Neural crest cell (in vitro differentiated cells): Measurements from ENCODE around the gene ACP3. TPM values are rescaled to one million over a fixed set of nuclear protein-coding genes. Genes with fewer than 3 reads are reported as not detected.

Source experiments
- DNase-seq: peaks from one replicate; pipeline ENCODE4 v3.0.0; 2021; ENCODE audit warnings: low read depth, mixed read lengths, low spot score
- H3K27ac Mint-ChIP-seq: one replicate; pipeline ENCODE4 v1.8.0; 2021; ENCODE audit warnings: mild to moderate bottlenecking, mixed read lengths; ENCODE audit not compliant: unreplicated experiment
- H3K27me3 Mint-ChIP-seq: 2 replicates; pipeline ENCODE4 v1.8.0; 2021; ENCODE audit warnings: low read depth, mild to moderate bottlenecking, mixed read lengths
- H3K36me3 Mint-ChIP-seq: 2 replicates; pipeline ENCODE4 v1.8.0; 2021; ENCODE audit warnings: low read depth, mild to moderate bottlenecking, mixed read lengths
- H3K4me1 Mint-ChIP-seq: 2 replicates; pipeline ENCODE4 v1.8.0; 2021; ENCODE audit warnings: mixed read lengths
- H3K4me3 Mint-ChIP-seq: one replicate; pipeline ENCODE4 v1.8.0; 2021; ENCODE audit warnings: mild to moderate bottlenecking, mixed read lengths
- H3K9me3 Mint-ChIP-seq: 2 replicates; pipeline ENCODE4 v1.8.0; 2021; ENCODE audit warnings: mixed read lengths
- total RNA-seq: library from RNA; stranded (reverse); gene quantifications from 2 replicates; pipeline ENCODE4 v1.2.1, GENCODE V29; 2021
- TF ChIP-seq, protein P1 (sequence below): fragments of 200-600 bp; sonication (generic); conservative IDR thresholded peaks from 2 replicates; pipeline ENCODE4 v1.5.0; 2021; ENCODE audit warnings: antibody characterized with exemption, mild to moderate bottlenecking

Gene ACP3
- total RNA-seq, 1 donor from 2014 or later: not detected

DNA sequence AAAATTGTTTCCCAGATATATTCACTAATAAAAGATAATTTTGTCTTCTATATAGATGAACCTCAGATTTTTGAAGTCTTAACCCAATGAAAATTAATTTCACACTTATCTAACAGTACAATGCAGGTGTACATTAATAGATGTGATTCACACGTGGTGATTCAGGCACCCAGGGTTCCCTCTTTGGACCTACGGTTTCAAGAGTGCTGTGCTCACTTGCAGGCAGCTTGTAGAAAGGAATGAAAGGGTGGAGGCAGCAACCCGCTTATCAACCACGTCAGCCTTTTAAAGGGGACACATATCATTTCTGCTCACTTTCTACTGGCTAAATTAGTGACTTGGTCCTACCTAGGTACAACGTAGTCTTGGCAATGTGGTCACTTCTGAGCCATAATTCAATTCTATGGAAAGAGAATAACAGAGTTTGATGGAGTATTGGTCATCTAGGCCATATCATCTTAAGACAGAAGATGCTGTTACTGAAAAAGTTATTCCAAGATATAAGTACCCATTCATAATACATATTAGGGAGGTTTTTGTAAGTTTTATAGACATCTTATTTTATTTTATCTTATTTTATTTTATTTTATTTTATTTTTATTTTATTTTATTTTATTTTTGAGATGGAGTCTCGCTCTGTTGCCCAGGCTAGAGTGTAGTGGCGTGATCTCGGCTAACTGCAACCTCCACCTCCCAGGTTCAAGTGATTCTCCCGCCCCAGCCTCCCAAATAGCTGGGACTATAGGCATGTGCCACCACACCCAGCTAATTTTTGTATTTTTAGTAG is 37.9 kb downstream of the ACP3 start:
- DNase-seq: no peak
- TF ChIP-seq, protein P1, sequence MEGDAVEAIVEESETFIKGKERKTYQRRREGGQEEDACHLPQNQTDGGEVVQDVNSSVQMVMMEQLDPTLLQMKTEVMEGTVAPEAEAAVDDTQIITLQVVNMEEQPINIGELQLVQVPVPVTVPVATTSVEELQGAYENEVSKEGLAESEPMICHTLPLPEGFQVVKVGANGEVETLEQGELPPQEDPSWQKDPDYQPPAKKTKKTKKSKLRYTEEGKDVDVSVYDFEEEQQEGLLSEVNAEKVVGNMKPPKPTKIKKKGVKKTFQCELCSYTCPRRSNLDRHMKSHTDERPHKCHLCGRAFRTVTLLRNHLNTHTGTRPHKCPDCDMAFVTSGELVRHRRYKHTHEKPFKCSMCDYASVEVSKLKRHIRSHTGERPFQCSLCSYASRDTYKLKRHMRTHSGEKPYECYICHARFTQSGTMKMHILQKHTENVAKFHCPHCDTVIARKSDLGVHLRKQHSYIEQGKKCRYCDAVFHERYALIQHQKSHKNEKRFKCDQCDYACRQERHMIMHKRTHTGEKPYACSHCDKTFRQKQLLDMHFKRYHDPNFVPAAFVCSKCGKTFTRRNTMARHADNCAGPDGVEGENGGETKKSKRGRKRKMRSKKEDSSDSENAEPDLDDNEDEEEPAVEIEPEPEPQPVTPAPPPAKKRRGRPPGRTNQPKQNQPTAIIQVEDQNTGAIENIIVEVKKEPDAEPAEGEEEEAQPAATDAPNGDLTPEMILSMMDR: no peak
- H3K27me3 Mint-ChIP-seq: no peaks in the 10 kb centered on the region
- H3K4me3 Mint-ChIP-seq: no peak overlapping the region
- no peaks in the 10 kb centered on the region for H3K9me3 Mint-ChIP-seq
- no peaks in the 10 kb centered on the region for H3K36me3 Mint-ChIP-seq
- H3K27ac Mint-ChIP-seq: no peak overlapping the region
- H3K4me1 Mint-ChIP-seq: peaks cover 14% of the 10 kb centered on the region

DNA sequence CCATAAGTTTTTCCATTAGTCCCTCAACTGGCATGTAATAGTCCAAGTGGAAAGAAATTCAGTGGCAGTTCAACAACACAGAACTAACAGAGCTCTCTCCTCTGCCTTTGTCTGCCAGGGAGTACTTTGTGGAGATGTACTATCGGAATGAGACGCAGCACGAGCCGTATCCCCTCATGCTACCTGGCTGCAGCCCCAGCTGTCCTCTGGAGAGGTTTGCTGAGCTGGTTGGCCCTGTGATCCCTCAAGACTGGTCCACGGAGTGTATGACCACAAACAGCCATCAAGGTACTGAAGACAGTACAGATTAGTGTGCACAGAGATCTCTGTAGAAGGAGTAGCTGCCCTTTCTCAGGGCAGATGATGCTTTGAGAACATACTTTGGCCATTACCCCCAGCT is 39.4 kb downstream of the ACP3 start:
- TF ChIP-seq, protein P1: no peak
- H3K4me1 Mint-ChIP-seq: peaks cover 5% of the 10 kb centered on the region

GRCh38 chr3:132360717-132361116 is 43.5 kb downstream of the ACP3 start:
- no peak overlapping the region for H3K27ac Mint-ChIP-seq
- DNase-seq: no peak
- H3K9me3 Mint-ChIP-seq: no peaks in the 10 kb centered on the region
- H3K4me3 Mint-ChIP-seq: no peak overlapping the region
- H3K36me3 Mint-ChIP-seq: no peaks in the 10 kb centered on the region
- TF ChIP-seq, protein P1: no peak
- H3K4me1 Mint-ChIP-seq: no peaks in the 10 kb centered on the region
- no peaks in the 10 kb centered on the region for H3K27me3 Mint-ChIP-seq

More for the DNA sequence above, 39.4 kb downstream of the ACP3 start:
- H3K36me3 Mint-ChIP-seq: no peaks in the 10 kb centered on the region
- H3K27ac Mint-ChIP-seq: no peak overlapping the region
- DNase-seq: no peak
- H3K9me3 Mint-ChIP-seq: no peaks in the 10 kb centered on the region
- no peaks in the 10 kb centered on the region for H3K27me3 Mint-ChIP-seq
- no peak overlapping the region for H3K4me3 Mint-ChIP-seq

GRCh38 chr3:132362329-132362728 is 45.1 kb downstream of the ACP3 start:
- DNase-seq: no peak
- H3K27ac Mint-ChIP-seq: no peak overlapping the region

DNA sequence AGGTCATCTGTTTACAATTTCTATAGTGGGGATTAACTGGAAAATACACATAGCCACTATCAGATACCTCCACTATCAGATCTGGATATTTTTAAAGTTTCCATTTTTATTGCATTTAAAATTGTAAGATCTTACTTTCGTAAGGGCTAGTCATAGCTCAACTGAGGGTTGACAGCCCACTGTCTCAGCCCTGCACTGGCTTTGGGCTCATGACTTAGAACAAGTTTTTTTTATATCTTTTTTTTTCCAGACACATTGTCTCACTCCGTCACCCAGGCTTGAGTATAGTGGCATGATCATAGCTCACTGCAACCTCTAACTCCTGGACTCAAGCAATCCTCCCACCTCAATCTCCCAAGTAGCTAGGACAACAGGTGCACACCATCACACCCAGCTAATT is 51.3 kb downstream of the ACP3 start:
- Mint-ChIP-seq H3K4me3 (no peak overlapping the region), H3K27me3 (no peaks in the 10 kb centered on the region), H3K27ac (no peak overlapping the region), H3K9me3 (no peaks in the 10 kb centered on the region), H3K36me3 (no peaks in the 10 kb centered on the region), H3K4me1 (no peaks in the 10 kb centered on the region)
- TF ChIP-seq, protein P1: no peak
- no peak for DNase-seq

More at GRCh38 chr3:132362329-132362728, 45.1 kb downstream of the ACP3 start:
- H3K4me3 Mint-ChIP-seq: no peak overlapping the region
- TF ChIP-seq, protein P1: no peak
- no peaks in the 10 kb centered on the region for H3K9me3 Mint-ChIP-seq
- H3K27me3 Mint-ChIP-seq: no peaks in the 10 kb centered on the region
- no peaks in the 10 kb centered on the region for H3K36me3 Mint-ChIP-seq
- no peaks in the 10 kb centered on the region for H3K4me1 Mint-ChIP-seq
